Pancreas (tissue), 10 donors: Measurements from ENCODE around the gene PTPRD. TPM values are rescaled to one million over a fixed set of nuclear protein-coding genes. Genes with fewer than 3 reads are reported as not detected.

Experiments
- ATAC-seq, 4 donors: fragments of 200-7000 bp; cut with Tn5 transposase; one replicate each; pipeline versions ENCODE4 v1.8.0 to v1.9.1; 2020; ENCODE audit warnings: mild to moderate bottlenecking in 4 of 4, moderate library complexity in 4 of 4
- DNase-seq, 6 donors: peaks; one replicate each; pipeline ENCODE4 v3.0.0-alpha.2; 2020
- FAIRE-seq: peaks from 2 replicates; lab custom pipeline; 2012; peaks lifted over from hg19 to GRCh38; lab: Jason Lieb, UNC
- H3K27ac ChIP-seq, 4 donors: fragments of 200-600 bp; sonication (generic); 1 replicate in 3 of 4; 2 replicates in 1 of 4; pipeline versions ENCODE4 v1.5.0 to v1.8.0; 2020
- H3K27me3 ChIP-seq, 4 donors: fragments of 200-600 bp; one replicate each; pipeline ENCODE4 v1.8.0; 2021
- H3K36me3 ChIP-seq, 3 donors: fragments of 200-600 bp; sonication (generic) in 1 of 3; one replicate each; pipeline versions ENCODE4 v1.5.0 to v1.8.0; 2020 to 2021
- H3K4me1 ChIP-seq, 3 donors: fragments of 200-600 bp; one replicate each; pipeline ENCODE4 v1.8.0; 2021
- H3K4me3 ChIP-seq, 4 donors: fragments of 200-600 bp; sonication (generic) in 2 of 4; one replicate each; pipeline versions ENCODE4 v1.5.0 to v1.8.0; 2020 to 2021
- H3K9me3 ChIP-seq, 4 donors: fragments of 200-600 bp; one replicate each; pipeline ENCODE4 v1.8.0; 2021
- WGBS, 2 donors: extraction: QIAGEN DNeasy Blood & Tissue Kit; methylation state at CpG; one replicate each; pipeline ENCODE4 v1.1.7; 2013; 5-methylcytosine and 5-hydroxymethylcytosine counted together
- intact Hi-C, 3 donors: fragments of 100-400 bp; cut with DNase I; formaldehyde crosslinking; loops; one replicate each; pipeline versions ENCODE4 v1.11.1 to v1.14.2; 2022
- polyA plus RNA-seq, 2 donors: library from polyadenylated mRNA; stranded (reverse); fragments of 200-250 nt; gene quantifications; one replicate each; pipeline ENCODE4 v1.2.3, GENCODE V29; 2013
- total RNA-seq, 6 donors: library from RNA; stranded (reverse); fragmentation: NEBNext Ultra II Directional in 4 of 6; extraction: Animal tissue kit (Norgen Biotek cat#: 25700) in 4 of 6; gene quantifications; one replicate each; pipeline versions ENCODE4 v1.2.1 to v1.2.4, GENCODE V29; 2021 to 2023
- TF ChIP-seq, protein P1 (sequence below), 4 donors: fragments of 200-600 bp; sonication (generic) in 3 of 4; IDR thresholded peaks; one replicate each; pipeline versions ENCODE4 v1.5.0 to v1.8.0; 2021; ENCODE audit warnings: antibody characterized with exemption in 4 of 4
- donor health status: healthy with polysubstance abuse.
- donor health status: DM: no; HTN: no; CAD: no; lungs with moderate emphysema.
- donor health status: DM: no; HTN: no; CAD: no.
- donor health status: control.
- donor health status: control.
- donor health status: Bipolar disorder and iron deficiency.
- donor health status: DM: yes; HTN: yes; CAD: no.
- donor health status: DM: no; HTN: no; CAD: no.
- donor health status: DM: no; HTN: no; CAD: no.
- donor health status: DM: yes; HTN: yes; CAD: no.

PTPRD gene
- total and polyA plus RNA-seq, 8 donors, result 2.1 to 21.7 (median 5.1) TPM

DNA sequence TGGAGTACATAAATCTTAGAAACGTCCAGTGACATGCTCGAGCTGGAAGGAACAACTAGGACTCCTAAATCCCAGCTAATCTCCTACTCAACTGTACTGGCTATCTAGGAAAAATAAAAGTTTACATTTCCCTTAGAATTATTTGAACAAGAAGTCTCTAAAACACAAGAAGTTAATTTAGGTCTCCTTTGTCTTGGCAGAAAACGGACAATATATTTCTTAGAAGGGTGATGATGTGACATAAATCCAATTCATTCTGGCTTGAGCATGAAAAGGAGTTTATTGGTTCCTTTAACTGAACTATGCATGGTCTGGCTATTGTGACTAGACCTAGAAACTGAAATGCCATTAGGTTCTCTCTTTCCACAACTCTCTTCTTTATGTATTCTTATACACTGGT is 1571.0 kb downstream of the PTPRD start:
- Histone ChIP-seq H3K9me3 (no peaks in the 10 kb centered on the region), H3K27me3 (no peaks in the 10 kb centered on the region), H3K36me3 (no peaks in the 10 kb centered on the region), H3K4me1 (no peaks in the 10 kb centered on the region), H3K4me3 (no peak overlapping the region), H3K27ac (no peak overlapping the region)
- DNase-seq, result no peak
- WGBS, 2 donors, result 41 to 58% methylated on average over 3 of the region's 3 CpGs
- no peak for ATAC-seq
- FAIRE-seq, result no peak
- intact Hi-C loops, result no loop called here
- TF ChIP-seq, protein P1, sequence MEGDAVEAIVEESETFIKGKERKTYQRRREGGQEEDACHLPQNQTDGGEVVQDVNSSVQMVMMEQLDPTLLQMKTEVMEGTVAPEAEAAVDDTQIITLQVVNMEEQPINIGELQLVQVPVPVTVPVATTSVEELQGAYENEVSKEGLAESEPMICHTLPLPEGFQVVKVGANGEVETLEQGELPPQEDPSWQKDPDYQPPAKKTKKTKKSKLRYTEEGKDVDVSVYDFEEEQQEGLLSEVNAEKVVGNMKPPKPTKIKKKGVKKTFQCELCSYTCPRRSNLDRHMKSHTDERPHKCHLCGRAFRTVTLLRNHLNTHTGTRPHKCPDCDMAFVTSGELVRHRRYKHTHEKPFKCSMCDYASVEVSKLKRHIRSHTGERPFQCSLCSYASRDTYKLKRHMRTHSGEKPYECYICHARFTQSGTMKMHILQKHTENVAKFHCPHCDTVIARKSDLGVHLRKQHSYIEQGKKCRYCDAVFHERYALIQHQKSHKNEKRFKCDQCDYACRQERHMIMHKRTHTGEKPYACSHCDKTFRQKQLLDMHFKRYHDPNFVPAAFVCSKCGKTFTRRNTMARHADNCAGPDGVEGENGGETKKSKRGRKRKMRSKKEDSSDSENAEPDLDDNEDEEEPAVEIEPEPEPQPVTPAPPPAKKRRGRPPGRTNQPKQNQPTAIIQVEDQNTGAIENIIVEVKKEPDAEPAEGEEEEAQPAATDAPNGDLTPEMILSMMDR (IDR thresholded peaks at IDR 0.05), result no peak

DNA sequence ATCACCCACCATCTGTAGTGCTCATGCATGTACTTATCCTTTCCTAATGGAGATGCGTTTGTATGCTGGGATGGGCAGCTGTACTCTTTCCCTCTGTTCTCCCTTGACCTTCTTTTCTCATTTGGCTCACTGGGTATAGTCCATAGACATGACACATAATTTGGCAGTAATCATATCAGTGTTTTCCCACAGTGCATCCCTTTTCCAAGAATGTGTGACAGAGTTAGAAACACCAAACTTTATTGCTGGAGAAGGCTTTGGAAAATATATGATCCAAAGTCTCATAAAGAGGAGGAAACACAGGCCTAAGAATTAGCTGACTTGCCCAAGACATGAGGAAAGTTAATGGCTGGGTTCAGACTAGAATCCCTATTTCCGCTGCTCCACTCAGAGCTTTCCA is 1579.8 kb downstream of the PTPRD start:
- no peaks in the 10 kb centered on the region for H3K36me3 ChIP-seq
- H3K4me1 ChIP-seq, result no peaks in the 10 kb centered on the region
- ATAC-seq (no peak), FAIRE-seq (no peak), DNase-seq (no peak)
- TF ChIP-seq, protein P1 (IDR thresholded peaks at IDR 0.05), result no peak
- no peak overlapping the region for H3K27ac ChIP-seq
- no peak overlapping the region for H3K4me3 ChIP-seq
- WGBS, 2 donors, result 65 to 75% methylated on average over 2 of the region's 2 CpGs
- intact Hi-C loops, result no loop called here
- no peaks in the 10 kb centered on the region for H3K9me3 ChIP-seq
- H3K27me3 ChIP-seq, result no peaks in the 10 kb centered on the region

DNA sequence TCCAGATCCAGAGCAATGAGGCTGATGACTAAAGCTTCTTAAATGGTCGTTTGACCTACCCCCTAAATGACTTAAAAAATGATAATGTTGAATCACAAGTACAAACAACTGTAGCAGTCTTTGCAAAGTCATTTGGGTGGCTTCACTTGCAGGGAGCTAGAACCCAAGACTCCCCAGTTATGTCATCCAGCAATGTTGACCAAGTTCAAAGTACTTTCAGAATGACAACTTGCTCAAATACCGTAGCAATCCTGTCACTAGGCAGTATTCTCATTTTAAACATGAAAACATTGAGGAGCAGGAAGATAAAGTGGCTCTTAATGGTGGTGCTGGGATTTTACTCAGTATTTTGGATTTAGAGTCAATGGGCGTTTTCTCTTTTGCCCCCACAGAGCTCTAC is 1596.2 kb downstream of the PTPRD start:
- no peaks in the 10 kb centered on the region for H3K9me3 ChIP-seq
- TF ChIP-seq, protein P1 (IDR thresholded peaks at IDR 0.05), result no peak
- intact Hi-C loops, result no loop called here
- WGBS, 2 donors, result 35 to 38% methylated on average over 3 of the region's 3 CpGs
- no peak overlapping the region for H3K27ac ChIP-seq
- FAIRE-seq, result no peak
- no peak overlapping the region for H3K4me3 ChIP-seq
- no peak for DNase-seq
- H3K4me1 ChIP-seq, result no peaks in the 10 kb centered on the region
- no peak for ATAC-seq
- H3K27me3 ChIP-seq, result no peaks in the 10 kb centered on the region
- H3K36me3 ChIP-seq, result no peaks in the 10 kb centered on the region

DNA sequence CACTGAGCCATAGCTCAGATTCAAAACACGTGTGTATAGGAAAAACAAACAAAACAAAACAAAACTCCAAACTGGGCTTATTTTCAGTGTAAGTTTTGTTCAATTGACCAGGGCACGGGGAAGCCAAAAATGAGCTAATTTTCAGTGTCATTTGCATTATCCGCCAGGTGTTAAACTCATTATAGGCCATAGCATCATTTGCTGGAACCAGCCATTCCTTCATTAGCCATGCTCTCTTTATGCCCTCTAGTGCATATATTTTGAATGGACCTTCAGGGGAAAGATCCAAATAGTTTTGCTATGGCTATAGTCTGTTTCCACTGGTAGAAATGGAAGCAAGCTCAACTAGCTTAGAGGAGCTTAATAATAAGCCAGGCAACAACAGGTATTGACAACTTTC is 1608.0 kb downstream of the PTPRD start:
- Histone ChIP-seq H3K27me3 (no peaks in the 10 kb centered on the region), H3K27ac (no peak overlapping the region), H3K4me1 (no peaks in the 10 kb centered on the region), H3K4me3 (no peak overlapping the region), H3K36me3 (no peaks in the 10 kb centered on the region), H3K9me3 (no peaks in the 10 kb centered on the region)
- DNase-seq (no peak), ATAC-seq (no peak), FAIRE-seq (no peak)
- 61 to 64% methylated on average over 3 of the region's 3 CpGs for WGBS, 2 donors
- TF ChIP-seq, protein P1 (IDR thresholded peaks at IDR 0.05), result no peak
- intact Hi-C loops, result no loop called here

DNA sequence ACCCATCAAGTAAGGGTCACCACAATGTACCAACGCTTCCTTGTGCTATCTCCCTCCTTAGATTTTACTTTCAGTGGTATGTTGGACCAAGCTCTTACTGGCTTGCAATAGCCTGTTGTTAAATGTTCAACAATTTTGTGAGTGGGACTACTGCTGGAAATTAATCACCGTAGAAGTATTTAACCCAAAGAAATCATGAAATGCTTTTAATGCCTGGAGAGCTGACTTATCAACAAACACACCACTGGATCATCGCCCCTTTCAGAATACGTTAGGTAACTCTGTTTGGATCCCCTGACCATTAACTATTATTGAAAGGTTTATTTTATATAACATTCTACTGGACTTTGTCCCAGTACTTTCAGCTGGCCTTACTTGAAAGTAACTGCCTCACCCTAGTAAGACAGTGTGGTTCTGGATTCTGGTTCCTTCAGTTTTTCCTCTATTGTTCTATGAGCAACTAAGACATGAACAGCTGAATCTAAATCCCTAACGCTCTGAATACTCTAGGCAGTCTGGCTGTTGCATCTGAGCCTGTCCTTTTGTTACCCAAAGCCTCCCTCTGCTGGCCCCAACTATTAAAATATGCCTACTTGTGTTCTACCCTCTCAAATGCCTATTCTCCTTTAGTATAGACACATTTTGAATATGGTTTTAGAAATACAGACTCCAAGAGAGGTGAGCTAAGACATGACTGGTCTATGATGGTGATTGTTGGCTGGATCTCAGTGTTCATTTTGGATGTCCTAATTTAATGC is 1609.8 kb downstream of the PTPRD start:
- no peaks in the 10 kb centered on the region for H3K9me3 ChIP-seq
- no peaks in the 10 kb centered on the region for H3K36me3 ChIP-seq
- peak in 1 of 4 donors; percentile 30 for ATAC-seq
- TF ChIP-seq, protein P1 (IDR thresholded peaks at IDR 0.05), result no peak
- intact Hi-C loops, result no loop called here
- H3K27ac ChIP-seq, result no peak overlapping the region
- no peak overlapping the region for H3K4me3 ChIP-seq
- WGBS, 2 donors, result 51 to 56% methylated on average over 5 of the region's 5 CpGs
- H3K27me3 ChIP-seq, result no peaks in the 10 kb centered on the region
- FAIRE-seq, result no peak
- H3K4me1 ChIP-seq, result no peaks in the 10 kb centered on the region
- no peak for DNase-seq
